Activated CD8-positive, alpha-beta memory T cell treated with anti-CD3 and anti-CD28 coated beads for 24 hours (primary cell): ENCODE measurements around the gene SEMA3G.

Experiments used
- DNase-seq: peaks from one replicate; pipeline ENCODE4 v3.0.0-alpha.2; 2020

The SEMA3G gene

DNA sequence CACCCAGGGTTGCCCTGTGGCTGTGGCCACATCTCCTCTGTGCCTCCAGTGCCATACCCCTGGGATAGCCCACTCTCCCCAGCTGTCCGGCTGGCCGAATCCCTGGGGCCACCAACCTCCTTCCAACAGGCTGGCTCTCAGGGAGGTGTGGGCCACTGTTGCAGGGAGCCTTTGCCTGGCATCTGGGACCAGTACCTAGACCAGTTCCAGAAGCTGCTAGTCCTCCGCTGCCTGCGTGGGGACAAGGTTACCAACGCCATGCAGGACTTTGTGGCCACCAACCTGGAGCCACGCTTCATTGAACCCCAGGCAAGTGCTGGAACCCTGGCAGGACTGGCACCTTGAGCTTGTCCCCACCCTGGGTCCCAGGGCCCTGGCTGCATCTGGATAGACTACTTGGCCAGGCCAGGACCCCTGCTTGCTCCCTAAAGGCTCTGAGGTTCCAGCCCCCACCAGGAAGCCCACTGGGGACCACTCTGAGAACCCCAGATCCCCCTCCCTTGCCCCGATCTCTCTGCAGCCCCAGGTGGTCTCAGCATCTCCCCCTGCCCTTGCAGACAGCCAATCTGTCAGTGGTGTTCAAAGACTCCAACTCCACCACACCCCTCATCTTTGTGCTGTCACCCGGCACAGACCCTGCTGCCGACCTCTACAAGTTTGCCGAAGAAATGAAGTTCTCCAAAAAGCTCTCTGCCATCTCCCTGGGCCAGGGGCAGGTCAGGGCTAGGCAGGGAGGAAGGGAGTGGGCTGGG, 50.0 kb downstream of the SEMA3G start:
- DNase-seq = no peak

GRCh38 chr3:52393959-52394670, 50.8 kb downstream of the SEMA3G start:
- DNase-seq = no peak

DNA sequence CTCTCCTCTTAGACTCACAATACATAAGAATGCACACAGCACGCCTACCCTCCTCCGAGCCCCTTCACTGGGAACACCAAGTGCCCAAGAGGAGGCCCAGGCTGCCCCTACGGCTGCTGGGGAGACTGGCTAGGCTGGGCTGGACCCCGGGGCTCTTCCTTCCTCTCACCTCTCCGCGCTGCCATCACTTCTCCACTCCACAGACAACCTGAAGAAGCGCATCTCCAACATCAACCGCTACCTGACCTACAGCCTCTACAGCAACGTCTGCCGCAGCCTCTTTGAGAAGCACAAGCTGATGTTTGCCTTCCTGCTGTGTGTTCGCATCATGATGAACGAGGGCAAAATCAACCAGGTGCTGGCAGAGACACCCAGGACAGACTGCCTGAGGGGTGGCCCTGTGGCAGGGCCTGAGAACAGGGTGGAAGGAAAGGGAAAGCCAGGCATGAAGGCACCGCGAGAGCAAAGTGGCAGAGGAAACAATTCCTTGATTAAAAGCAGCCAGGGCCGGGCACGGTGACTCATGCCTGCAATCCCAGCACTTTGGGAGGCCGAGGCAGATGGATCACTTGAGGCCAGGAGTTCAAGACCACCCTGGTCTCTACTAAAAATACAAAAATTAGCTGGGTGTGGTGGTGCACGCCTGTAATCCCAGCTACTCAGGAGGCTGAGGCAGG, 51.6 kb downstream of the SEMA3G start:
- no peak for DNase-seq

- DNase-seq = no peak
Measured at GRCh38 chr3:52392216-52392930, 52.5 kb downstream of the SEMA3G start.

DNA sequence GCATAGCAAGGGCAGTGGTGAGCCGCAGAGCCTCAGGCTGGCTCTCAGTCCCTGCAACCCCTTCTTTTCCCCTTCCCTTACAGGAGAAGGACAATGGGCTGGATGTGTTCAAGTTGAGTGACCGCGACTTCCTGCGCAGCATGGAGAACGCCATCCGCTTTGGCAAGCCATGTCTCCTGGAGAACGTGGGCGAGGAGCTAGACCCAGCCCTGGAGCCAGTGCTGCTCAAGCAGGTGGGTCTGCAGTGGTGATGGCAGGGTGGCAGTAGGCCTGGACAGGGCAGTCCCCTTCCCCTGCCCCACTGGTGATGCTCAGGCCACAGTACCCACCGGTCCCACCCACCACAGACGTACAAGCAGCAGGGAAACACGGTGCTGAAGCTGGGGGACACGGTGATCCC, 53.8 kb downstream of the SEMA3G start:
- DNase-seq = no peak

DNA sequence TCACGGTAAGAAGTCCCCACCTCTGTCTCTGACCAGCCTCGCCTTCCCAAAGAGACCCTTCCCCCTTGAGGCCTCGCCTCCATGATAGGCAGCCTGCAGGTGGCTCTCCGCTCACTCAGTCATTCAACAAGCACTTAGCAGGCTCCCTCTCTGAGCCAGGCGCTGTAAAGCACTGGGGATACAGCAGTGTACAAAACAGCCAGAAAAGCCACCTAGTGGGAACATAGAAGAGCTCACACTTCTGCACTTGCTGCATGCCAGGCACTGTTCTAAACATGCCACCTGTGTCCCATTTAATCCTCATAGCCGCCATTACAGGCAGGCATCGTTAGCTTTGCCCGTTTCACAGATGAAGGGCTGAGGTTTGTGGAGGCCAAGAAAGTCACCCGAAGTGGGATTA, 56.0 kb downstream of the SEMA3G start:
- no peak for DNase-seq

- DNase-seq = no peak
Measured at GRCh38 chr3:52388348-52388821, 56.5 kb downstream of the SEMA3G start.

- no peak for DNase-seq
Measured at GRCh38 chr3:52387481-52387880, 57.4 kb downstream of the SEMA3G start.

- no peak for DNase-seq
Measured at GRCh38 chr3:52385157-52385556, 59.7 kb downstream of the SEMA3G start.

GRCh38 chr3:52384019-52384761, 60.7 kb downstream of the SEMA3G start:
- DNase-seq = no peak

DNA sequence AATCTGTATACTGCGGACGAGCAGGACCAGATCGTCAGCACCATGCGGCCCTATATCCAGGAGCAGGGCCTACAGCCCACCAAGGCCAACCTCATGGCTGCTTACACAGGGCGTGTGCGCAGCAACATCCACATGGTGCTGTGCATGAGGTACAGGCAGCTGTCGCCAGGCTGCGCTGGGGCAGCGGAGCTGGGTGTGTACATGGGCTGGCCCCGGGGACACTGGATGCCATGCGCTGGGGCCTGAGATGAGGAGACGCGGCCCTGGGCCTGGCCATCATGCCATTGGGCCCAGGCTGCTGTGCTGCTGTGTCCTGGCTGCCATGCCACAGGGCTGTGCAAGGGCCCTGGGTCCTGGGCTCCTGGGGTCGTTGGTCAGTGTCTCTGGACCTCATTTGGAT, 61.5 kb downstream of the SEMA3G start:
- no peak for DNase-seq
